Measurements from ENCODE around the gene HES5.

HES5 gene

DNA sequence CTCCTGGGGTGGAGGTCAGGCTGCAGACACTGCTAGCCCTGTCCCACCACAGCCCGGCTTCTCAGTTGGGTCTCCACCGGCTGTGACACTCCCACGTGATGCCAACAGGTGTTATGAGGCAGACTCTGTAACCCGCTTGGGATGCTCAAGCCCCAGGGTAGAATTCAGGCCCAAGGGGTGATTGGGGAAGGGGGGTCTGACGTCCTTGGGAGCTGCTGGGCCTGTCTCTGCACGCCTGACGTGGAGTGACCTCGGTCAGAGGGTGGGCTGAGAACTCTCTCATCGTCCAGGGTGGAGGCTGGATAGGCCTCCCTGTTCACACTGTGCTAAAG lies 7.7 kb upstream of the HES5 start:
- TF ChIP-seq, protein P1, sequence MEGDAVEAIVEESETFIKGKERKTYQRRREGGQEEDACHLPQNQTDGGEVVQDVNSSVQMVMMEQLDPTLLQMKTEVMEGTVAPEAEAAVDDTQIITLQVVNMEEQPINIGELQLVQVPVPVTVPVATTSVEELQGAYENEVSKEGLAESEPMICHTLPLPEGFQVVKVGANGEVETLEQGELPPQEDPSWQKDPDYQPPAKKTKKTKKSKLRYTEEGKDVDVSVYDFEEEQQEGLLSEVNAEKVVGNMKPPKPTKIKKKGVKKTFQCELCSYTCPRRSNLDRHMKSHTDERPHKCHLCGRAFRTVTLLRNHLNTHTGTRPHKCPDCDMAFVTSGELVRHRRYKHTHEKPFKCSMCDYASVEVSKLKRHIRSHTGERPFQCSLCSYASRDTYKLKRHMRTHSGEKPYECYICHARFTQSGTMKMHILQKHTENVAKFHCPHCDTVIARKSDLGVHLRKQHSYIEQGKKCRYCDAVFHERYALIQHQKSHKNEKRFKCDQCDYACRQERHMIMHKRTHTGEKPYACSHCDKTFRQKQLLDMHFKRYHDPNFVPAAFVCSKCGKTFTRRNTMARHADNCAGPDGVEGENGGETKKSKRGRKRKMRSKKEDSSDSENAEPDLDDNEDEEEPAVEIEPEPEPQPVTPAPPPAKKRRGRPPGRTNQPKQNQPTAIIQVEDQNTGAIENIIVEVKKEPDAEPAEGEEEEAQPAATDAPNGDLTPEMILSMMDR (IDR thresholded peaks at IDR 0.05; ENCODE audit: borderline replicate concordance, insufficient read depth, low read depth, low read length), result no peak
- H3K4me3 ChIP-seq (ENCODE audit: low read depth, low read length), result no peak overlapping the region

DNA sequence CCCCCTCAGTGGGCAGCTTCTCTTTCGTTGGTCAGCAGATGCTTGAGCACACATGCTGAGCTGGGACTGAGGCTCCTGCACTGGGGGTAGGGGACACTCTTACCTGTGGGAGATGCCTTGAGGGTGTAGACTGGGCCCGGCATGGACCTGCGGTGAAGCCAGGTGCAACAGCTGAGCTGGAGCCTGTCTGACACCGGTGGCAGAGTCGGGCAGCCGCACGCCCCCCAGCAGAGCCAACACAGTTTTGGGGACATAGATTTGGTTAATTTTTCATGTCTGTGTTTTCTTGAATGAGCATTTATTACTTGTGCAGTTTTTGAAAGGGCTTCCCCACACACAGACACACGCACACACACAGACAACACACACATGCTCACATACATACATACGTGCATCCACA lies 5.9 kb upstream of the HES5 start:
- TF ChIP-seq, protein P1 (IDR thresholded peaks at IDR 0.05; ENCODE audit: borderline replicate concordance, insufficient read depth, low read depth, low read length), result no peak
- H3K4me3 ChIP-seq (ENCODE audit: low read depth, low read length), result no peak overlapping the region

DNA sequence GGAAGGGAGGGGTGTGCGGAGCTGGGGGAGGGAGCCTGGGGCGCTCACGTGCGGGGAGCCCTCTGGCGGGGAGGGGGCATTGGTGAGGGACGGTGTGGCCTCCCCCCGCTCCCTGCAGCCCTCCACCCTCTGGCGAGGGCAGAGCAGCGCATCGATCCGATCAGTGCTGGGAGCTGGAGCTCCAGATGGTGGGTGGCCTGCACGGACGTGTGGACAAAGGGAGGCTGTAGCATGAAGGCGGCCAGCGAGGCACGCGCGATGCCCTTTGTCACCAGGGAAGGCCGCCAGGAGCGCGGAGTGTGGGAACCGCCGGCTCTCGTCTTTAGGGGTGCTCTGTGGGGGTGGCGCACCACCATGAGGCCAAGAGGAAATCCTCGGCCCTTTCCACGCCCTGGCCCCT lies 5.4 kb upstream of the HES5 start:
- no peak overlapping the region for H3K4me3 ChIP-seq (ENCODE audit: low read depth, low read length)
- TF ChIP-seq, protein P1 (IDR thresholded peaks at IDR 0.05; ENCODE audit: borderline replicate concordance, insufficient read depth, low read depth, low read length), result no peak

DNA sequence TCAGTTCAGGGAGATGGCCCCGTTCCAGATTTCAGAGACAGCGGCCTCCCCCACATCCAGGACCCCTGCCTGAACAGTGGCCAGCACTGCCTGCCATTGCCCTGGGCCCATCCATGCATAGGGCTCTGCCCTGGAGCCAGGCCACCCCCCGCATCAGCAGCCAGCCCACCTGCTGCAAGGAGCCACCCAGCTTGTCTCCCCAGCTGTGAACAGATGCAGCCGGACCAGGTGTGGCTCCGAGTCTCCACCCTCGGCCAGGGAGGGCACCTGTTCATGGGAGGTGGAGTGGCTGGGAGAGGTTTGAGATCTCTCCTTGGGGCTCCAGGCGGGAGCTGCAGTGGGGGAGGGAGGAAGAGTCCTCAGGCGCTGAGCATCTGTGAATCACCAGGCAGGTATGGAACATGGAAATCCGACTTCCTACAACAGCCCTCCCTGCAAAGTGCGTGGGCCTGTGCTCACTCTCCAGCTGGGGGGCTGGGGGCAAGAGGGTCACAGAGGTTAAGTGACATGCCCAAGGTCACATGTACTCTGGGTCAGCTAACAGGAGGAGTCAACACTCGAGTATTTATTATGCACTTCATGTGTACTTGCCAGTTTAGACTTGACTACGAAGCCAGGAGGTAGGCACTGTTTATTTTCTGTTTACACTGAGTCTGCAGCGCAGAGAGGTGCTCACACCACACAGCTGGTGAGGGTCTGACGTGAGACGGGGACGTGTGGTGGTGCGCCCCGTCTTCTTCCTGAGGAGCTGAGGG lies 4.8 kb upstream of the HES5 start:
- TF ChIP-seq, protein P1 (IDR thresholded peaks at IDR 0.05; ENCODE audit: borderline replicate concordance, insufficient read depth, low read depth, low read length), result no peak

DNA sequence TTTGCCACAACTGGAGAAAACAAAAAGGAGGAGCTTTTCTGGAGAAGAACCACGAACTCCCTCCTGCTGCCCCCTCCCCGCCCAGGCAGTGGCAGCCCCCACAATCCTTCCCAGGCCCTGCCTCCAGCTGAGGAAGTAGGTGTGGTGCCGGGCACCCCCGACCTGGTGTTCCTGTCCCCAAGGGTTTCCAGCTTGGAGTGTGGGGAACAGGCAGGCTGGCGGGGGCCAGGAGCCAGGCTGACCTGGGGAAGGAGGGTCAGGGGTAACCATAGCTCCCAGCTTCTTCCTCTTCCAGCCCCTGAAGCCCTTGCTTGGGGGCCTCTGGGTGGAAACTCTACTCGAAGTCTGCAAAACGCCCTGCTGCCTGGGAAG lies 4.2 kb upstream of the HES5 start:
- TF ChIP-seq, protein P1 (IDR thresholded peaks at IDR 0.05; ENCODE audit: borderline replicate concordance, insufficient read depth, low read depth, low read length), result no peak
- H3K4me3 ChIP-seq (ENCODE audit: low read depth, low read length), result no peak overlapping the region

More for the DNA sequence above, 4.8 kb upstream of the HES5 start:
- H3K4me3 ChIP-seq (ENCODE audit: low read depth, low read length), result no peak overlapping the region

DNA sequence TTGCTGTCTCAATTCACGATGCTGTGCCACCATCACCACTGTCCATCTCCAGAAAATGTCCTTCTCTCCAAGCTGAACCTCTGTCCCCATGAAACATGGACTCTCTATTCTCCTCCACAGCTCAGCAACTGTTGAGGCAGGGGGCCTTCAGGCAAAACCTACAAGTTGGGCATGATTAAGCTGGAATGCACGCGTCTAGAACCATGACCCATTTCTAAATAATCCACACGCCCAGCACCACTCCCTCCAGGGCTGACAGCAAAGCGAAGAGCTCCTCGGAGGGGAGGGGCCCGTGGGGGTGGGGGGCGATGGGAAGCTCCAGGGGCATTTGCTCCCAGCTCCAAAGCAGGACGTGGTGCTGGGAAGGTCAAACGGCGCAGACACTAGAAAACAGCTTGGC lies 3.3 kb upstream of the HES5 start:
- no peak overlapping the region for H3K4me3 ChIP-seq (ENCODE audit: low read depth, low read length)
- TF ChIP-seq, protein P1 (IDR thresholded peaks at IDR 0.05; ENCODE audit: borderline replicate concordance, insufficient read depth, low read depth, low read length), result no peak

DNA sequence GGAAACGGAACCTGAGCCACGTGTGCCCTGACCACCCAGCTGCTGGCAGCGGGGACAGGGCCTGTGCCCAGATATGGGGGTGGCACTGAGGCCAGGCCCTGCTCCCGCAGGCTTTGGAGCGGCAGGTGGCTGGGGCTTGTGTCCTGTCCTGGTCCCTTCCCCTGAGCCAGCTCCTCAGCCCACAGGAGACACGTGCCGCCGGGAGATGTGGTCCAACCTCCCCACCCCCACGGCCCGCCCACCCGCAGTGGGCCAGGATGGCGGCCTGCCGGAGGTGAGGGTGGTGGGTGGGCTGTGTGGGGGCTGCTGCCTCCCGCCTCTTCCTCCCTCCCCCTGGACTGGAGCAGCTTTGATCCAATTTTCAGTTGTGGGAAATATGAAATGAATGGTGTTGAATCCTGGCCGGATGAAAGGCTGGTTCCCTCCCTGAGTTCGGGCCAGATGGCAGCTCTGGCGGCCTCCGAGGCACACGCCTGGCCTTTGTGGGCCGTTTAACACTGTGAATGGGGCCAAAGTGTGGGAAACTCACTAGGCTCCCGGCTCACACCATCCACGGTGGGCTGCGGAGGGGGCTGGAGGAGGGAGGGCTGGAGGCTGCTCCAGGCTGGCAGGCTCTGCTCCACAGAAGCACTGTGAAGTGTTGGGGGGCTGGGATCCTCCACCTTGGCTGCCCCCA lies 2.6 kb upstream of the HES5 start:
- TF ChIP-seq, protein P1 (IDR thresholded peaks at IDR 0.05; ENCODE audit: borderline replicate concordance, insufficient read depth, low read depth, low read length), result no peak
- no peak overlapping the region for H3K4me3 ChIP-seq (ENCODE audit: low read depth, low read length)

Measured in GM12875 (cell line).